DMS79 treated with DMSO at 0.1 percent for 48 hours (cell line): ENCODE results near the gene NLGN1.

ENCODE experiments used
- DNase-seq: peaks from one replicate; lab custom pipeline; 2025; lab: John Stamatoyannopoulos, UW

NLGN1 gene

GRCh38 chr3:174335324-174335723, 937.8 kb downstream of the NLGN1 start:
- no peak for DNase-seq

- no peak for DNase-seq
Measured at GRCh38 chr3:174335910-174336309, 938.4 kb downstream of the NLGN1 start.
